HG03442 (cell line): ENCODE results near the gene ZNF722.
"Not testable (repeated sequence)": the region's sequence is repeated elsewhere in the genome, so short reads cannot be mapped to it uniquely, and the experiment has no call there.

Experiments used
- ATAC-seq: cut with Tn5 transposase; IDR thresholded peaks from one replicate; pipeline ENCODE4 v1.9.1; 2021; ENCODE audit warnings: mild to moderate bottlenecking, moderate library complexity; ENCODE audit not compliant: unreplicated experiment

The ZNF722 gene

DNA sequence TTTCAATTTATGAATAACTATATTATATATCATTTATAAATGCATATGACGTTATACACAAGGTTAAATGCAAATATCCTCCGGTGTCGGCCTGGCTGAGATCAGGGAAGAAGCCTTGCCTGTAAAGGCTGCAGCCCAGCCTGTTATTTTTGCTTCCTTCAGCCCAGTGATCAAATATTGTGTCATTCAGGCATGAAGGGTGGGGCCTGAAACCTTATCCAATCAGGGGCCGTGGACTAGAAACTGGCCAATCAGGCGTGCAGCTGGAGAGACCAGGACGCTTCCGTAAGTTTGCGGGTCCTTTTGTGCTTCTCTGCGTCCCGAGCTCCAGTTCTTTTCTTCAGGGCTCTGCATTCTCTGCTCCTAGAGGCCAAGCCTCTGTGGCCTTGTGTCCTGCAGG lies at the start of gene ZNF722:
ZNF722 (plus strand) TSS at position 301 of the 400 bp plus-strand sequence. CDS start 113 bp downstream, outside the sequence.
- no peak for ATAC-seq

GRCh38 chr7:63953181-63953580 lies 45.5 kb upstream of the ZNF722 start:
- no peak for ATAC-seq

GRCh38 chr7:63968629-63969028 lies 30.0 kb upstream of the ZNF722 start:
- no peak for ATAC-seq

DNA sequence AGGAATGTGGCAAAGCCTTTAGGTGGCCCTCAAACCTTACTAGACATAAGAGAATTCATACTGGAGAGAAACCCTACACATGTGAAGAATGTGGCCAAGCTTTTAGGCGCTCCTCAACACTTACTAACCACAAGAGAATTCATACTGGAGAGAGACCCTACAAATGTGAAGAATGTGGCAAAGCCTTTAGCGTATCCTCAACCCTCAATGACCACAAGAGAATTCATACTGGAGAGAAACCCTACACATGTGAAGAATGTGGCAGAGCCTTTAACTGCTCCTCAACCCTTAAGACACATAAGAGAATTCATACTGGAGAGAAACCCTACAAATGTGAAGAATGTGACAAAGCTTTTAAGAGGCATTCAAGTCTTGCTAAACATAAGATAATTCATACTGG lies 16.8 kb downstream of the ZNF722 start:
- ATAC-seq, result not testable (repeated sequence)

DNA sequence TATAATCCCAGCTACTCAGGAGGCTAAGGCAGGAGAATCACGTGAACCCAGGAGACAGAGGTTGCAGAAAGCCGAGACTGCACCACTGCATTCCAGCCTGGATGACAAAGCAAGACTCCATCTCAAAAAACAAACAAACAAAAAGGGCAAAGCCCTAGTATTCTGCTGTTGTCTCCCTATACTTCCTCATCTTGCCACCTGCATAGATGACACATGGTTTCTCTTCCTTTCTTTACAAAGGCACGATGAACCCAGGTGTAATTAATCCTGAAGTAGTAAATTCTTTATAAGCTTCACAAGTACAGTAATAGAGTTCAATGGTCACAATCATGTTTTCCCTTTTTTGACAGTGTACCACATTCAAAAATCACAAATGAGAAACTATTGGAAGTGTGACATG lies 36.7 kb downstream of the ZNF722 start:
- no peak for ATAC-seq

DNA sequence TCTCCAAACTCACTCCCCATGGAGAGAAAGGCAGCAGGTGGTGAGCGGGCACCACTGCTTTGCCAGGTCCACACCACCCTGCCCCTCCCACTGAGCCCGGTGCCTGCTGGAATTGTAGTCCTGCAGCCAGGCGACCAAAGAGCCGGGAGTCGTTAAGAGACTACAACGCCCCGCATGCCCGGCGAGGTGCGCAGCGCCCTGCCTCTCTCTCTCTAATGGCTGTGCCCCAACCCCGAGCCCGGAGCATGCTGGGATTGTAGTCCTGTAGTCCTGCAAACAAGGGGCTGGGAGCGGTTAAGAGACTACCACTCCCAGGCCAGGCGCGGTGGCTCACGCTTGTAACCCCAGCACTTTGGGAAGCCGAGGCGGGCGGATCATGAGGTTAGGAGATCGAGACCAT lies 38.4 kb downstream of the ZNF722 start:
- ATAC-seq, result no peak

- no peak for ATAC-seq
These were observed 46.8 kb downstream of the ZNF722 start, which contains the start of gene ZNF727 for GRCh38 chr7:64045301-64046040. TSS of gene ZNF727 (plus strand) at chr7:64045434. CDS start at chr7:64045622, 188 bp downstream.

- no peak for ATAC-seq
These were observed 47.4 kb downstream of the ZNF722 start for GRCh38 chr7:64046041-64046389.
